ENCODE measurements around the gene CARNS1.

DNA sequence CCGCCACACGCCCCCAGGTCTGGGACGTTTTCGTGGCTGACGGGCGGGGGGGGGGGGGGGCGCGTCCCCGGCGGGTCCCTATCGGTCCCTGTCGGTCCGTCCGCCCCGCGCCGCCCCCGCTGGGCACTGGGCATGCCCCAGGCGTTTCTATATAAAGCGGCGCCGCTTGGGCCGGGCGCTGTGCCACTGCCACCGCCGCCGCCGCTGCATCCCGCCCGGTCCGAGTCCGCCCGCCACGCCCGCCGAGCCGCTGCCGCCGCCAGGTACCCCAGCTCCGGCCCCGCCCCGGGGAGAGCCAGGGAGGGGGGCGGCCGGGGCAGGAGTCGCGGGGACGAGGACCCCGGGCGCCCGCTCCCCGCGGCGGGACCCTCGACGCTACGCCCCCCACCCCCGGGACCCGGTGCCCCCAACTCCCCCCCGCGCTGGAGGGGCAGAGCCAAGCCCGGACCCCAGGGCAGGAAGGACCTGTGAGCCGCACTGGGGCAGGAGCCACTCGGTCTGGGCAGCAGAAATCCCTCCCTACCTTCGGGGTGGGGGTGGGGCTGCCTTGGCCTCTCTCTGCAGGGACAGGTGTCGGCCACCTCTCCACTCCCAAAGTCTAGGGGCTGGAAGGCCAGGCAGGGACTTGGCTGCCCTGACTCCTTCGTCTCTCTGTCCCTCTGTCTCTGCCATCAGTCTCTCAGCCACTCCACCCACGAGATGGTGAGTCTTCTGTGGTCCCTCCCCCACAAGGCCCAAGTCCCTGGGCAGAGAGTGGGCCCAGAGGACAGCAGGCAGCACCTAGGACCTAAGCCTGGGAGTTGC, at the start of gene CARNS1:
- TF ChIP-seq CTCF (IDR thresholded peaks at IDR 0.05) (no peak), POLR2A (IDR thresholded peaks at IDR 0.05) (no peak)
